Measurements from ENCODE around the gene C2orf68.
A peak's percentile ranks its signal among the peaks of the same experiment; 100 is the strongest.

Gene C2orf68

DNA sequence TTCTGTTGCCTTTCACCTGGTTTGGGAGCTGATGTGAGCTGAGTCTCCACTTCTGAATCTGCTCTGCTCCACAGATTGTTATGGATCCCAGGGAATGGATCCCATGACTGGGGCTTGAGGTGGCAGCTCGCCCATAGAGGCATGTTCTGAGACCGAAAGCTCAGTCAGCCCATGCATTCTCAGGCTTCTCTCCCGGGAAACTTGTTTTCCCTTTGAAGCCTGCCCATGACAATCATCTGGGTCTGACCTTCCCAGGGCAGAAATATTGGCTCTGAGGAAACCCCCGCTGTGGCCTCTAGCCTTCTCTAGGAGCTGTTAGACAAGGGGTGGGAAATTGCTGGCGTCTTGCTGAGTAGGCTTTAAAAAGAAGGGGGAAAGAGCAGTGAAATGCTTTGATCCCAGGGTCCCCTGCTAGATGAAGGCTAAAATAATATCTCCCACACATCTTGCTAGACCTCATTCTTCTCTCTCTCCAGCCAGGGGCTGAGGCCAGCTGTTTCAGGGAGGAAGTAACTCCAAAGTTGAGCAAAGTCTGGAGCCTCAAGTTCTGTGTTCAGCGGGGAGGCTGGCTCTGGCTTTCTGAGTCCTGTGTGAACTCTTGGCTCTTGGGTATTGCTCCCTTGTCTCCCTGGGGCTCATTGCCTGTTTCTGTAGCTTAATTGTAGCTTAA lies 32.5 kb downstream of the C2orf68 start:
- DNase-seq (ENCODE audit: extremely low spot score) = no peak
- TF ChIP-seq, protein P1, sequence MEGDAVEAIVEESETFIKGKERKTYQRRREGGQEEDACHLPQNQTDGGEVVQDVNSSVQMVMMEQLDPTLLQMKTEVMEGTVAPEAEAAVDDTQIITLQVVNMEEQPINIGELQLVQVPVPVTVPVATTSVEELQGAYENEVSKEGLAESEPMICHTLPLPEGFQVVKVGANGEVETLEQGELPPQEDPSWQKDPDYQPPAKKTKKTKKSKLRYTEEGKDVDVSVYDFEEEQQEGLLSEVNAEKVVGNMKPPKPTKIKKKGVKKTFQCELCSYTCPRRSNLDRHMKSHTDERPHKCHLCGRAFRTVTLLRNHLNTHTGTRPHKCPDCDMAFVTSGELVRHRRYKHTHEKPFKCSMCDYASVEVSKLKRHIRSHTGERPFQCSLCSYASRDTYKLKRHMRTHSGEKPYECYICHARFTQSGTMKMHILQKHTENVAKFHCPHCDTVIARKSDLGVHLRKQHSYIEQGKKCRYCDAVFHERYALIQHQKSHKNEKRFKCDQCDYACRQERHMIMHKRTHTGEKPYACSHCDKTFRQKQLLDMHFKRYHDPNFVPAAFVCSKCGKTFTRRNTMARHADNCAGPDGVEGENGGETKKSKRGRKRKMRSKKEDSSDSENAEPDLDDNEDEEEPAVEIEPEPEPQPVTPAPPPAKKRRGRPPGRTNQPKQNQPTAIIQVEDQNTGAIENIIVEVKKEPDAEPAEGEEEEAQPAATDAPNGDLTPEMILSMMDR (IDR thresholded peaks at IDR 0.05; ENCODE audit: control extremely low read depth, extremely low read depth, low read depth, missing control alignments) = no peak
- CTCF ChIA-PET = interaction anchor here (1.2 to 2.1 kb wide), 4 partner anchors 9 to 158 kb away, joined by 3 to 8 read pairs (median 4); no protein-coding TSS in a partner anchor
- POLR2A ChIA-PET = interaction anchor here (0.7 to 1.3 kb wide), 2 partner anchors 40 to 205 kb away, joined by 3 to 8 read pairs; partner anchors contain the start of gene MAT2A

DNA sequence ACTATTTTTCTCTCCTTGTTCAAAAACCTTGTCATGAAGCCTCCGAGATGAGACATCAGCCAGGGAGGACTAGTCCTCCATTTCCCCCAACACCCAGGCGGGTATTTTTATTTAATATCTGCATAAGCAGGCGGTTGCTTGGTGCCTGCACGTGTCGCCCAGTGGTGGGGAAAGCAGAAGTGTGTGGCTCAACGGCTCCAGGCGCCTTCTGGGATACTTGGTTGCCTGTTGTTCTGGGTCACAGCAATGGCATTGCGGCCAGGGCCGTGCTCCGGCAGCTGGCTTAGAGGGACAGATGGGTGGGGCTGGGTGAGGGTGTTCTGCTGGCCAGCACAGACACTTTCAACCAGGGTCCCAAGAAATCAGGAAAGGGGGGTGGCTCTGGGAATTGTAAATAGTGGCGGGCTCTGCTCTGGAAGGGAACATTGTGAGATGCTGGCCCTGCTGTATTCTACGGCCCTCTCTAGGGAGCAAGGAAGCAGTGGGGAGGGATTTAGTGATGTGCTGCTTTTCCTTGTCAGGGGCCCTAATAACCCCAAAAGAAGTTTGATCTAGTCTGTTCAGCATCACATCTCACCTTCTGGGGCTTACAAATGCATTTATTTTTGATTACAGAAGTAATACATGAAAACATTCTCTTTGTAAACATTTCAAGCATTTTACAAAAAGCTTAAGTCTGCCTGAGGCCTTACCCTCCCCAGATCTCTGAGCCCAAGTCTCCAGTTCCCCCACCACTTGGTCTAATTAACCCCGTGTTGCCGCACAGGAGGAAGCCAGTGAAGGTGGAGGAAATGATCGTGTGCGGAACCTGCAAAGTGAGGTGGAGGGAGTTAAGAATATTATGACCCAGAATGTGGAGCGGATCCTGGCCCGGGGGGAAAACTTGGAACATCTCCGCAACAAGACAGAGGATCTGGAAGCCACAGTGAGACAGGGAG lies 33.4 kb downstream of the C2orf68 start:
- POLR2A ChIA-PET = interaction anchor here (1.1 to 1.3 kb wide), 2 partner anchors 39 kb away, joined by 8 to 12 read pairs; partner anchors contain the start of gene MAT2A
- CTCF ChIA-PET = interaction anchor here (0.9 to 2.6 kb wide), 8 partner anchors 9 to 157 kb away, joined by 3 to 9 read pairs (median 4); no protein-coding TSS in a partner anchor
- TF ChIP-seq, protein P1 (IDR thresholded peaks at IDR 0.05; ENCODE audit: control extremely low read depth, extremely low read depth, low read depth, missing control alignments) = no peak
- DNase-seq (ENCODE audit: extremely low spot score) = peak; percentile 52

DNA sequence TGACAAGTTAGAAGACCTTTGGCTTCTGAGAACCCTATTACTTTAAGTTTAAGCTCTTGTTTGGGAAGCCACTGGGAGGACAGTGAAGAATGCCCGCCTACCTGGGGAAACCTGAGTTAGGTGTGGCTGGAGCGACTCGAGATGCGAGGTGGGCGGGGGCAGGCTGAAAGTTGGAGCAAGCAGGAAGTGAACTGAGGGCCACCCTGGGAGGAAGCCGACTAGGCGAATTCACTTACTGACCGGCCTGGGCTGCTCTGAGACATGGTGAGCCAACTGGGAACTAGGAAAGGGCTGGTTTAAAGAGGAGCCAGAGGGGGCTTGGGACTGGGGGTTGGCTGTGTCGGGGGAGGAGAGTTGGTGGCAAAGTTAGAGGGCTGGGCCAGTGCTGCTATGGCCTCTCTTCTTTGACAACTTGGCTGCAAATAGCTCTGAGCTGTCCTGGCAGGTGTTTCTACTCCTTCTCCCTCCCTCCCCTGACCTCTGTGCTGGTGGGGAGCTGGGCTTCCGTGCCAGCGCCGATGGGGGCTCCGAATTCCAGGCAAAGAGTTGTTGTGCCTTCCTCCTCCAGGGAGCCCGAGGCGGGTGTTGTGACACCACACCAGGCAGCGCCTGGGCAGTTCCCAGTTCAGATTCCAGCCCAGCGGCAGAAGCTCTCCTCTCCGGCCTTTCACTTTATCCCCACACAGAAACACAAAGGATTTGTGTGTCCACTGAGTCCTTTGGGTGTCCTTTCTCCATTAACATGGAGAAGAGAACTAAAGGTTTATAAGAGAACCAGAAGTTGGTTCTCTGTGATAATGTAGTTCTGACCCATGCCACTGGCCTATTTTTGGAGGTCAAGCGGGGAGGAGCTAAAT lies 34.3 kb downstream of the C2orf68 start, which contains the start of gene VAMP8:
VAMP8 (plus strand) TSS at position 201 of the 857 bp plus-strand sequence; CDS start at position 262, 61 bp downstream.
- ChIA-PET POLR2A (interaction anchor here (0.8 to 1.1 kb wide), 2 partner anchors 23 to 38 kb away, joined by 3 to 12 read pairs; partner anchors contain the start of gene MAT2A), CTCF (interaction anchor here (0.9 to 2.6 kb wide), 9 partner anchors 10 to 156 kb away, joined by 3 to 9 read pairs (median 4); no protein-coding TSS in a partner anchor)
- DNase-seq (ENCODE audit: extremely low spot score) = peak; percentile 80
- TF ChIP-seq, protein P1 (IDR thresholded peaks at IDR 0.05; ENCODE audit: control extremely low read depth, extremely low read depth, low read depth, missing control alignments) = no peak

DNA sequence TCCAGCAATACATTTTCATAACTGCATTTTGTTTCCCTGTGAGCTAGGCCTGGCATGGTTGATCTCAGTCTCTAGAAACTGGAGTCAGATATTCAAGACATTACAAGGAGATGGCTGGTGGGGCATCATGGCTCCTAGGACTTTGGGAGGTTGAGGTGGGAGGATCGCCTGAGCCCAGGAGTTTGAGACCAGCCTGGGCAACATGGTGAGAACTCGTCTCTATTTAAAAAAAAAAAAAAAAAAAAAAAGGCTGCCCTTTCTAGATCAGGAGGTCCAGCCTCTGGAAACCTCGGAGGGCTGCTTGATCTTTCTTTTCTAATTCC lies 34.8 kb downstream of the C2orf68 start:
- TF ChIP-seq, protein P1 (IDR thresholded peaks at IDR 0.05; ENCODE audit: control extremely low read depth, extremely low read depth, low read depth, missing control alignments) = no peak
- CTCF ChIA-PET = interaction anchor here (1.1 to 2.6 kb wide), 3 partner anchors 11 to 52 kb away, joined by 3 to 9 read pairs (median 3); no protein-coding TSS in a partner anchor

DNA sequence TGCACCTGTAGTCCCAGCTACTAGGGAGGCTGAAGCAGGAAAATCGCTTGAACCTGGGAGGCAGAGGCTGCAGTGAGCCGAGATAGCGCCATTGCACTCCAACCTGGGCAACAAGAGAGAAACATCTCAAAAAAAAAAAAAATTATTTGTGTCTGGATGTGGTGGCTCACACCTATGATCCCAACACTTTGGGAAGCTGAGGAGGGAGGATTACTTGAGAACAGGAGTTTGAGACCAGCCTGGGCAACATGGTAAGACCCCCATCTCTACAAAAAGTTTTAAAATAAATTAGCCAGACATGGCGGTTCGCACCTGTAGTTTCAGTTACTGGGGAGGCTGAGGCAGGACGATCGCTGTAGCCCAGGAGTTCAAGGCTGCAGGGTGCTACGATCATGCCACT lies 36.1 kb downstream of the C2orf68 start:
- TF ChIP-seq, protein P1 (IDR thresholded peaks at IDR 0.05; ENCODE audit: control extremely low read depth, extremely low read depth, low read depth, missing control alignments) = no peak
- ChIA-PET POLR2A (interaction anchor here (0.6 kb wide), 2 partner anchors 19 to 22 kb away, joined by 3 read pairs; no protein-coding TSS in a partner anchor), CTCF (interaction anchor here (2.6 kb wide), 1 partner anchor 10 kb away, joined by 9 read pairs; no protein-coding TSS in a partner anchor)
- DNase-seq (ENCODE audit: extremely low spot score) = no peak

More for the DNA sequence above, 34.8 kb downstream of the C2orf68 start:
- POLR2A ChIA-PET = interaction anchor here (0.8 kb wide), 1 partner anchor 23 kb away, joined by 3 read pairs; no protein-coding TSS in a partner anchor
- no peak for DNase-seq (ENCODE audit: extremely low spot score)

Measured in GM10248 (cell line).